Panc1 (cell line): ENCODE data around the gene RNF145. TPM values are rescaled to one million over a fixed set of nuclear protein-coding genes. Genes with fewer than 3 reads are reported as not detected.

Experiments used
- ATAC-seq: fragments of 200-7000 bp; cut with Tn5 transposase; 2 replicates; pipeline ENCODE4 v1.9.1; 2020; ENCODE audit warnings: mild to moderate bottlenecking, moderate library complexity
- BruUV-seq: library from RNA; stranded (reverse); fragments of 400-500 nt; replicated peaks from 2 replicates; lab custom pipeline; 2021; lab: Mats Ljungman, UMichigan
- CTCF ChIA-PET: fragments of 300-600 bp; sonication (Branson Sonifier 250); formaldehyde crosslinking; loops from one replicate; lab custom pipeline; 2022; ENCODE audit warnings: antibody characterized with exemption; lab: Charles Lee
- POLR2A ChIA-PET: fragments of 300-600 bp; sonication (Branson Sonifier 250); formaldehyde crosslinking; loops from one replicate; lab custom pipeline; 2022; ENCODE audit warnings: antibody characterized with exemption; lab: Charles Lee
- DNase-seq: peaks from one replicate; pipeline ENCODE4 v3.0.0-alpha.2; 2010; ENCODE audit warnings: low read depth, low spot score
- H3K27ac ChIP-seq: 2 replicates; pipeline ENCODE4 v1.5.1; 2011; ENCODE audit warnings: mild to moderate bottlenecking, low read length, inconsistent platforms
- H3K27me3 ChIP-seq: fragments of 200-500 bp; sonication (Bioruptor generic); 2 replicates; pipeline ENCODE4 v1.6.0; 2014; ENCODE audit warnings: low read length, inconsistent platforms; ENCODE audit not compliant: control insufficient read depth, insufficient read depth
- H3K36me3 ChIP-seq: fragments of 200-500 bp; sonication (Bioruptor generic); 2 replicates; pipeline ENCODE4 v1.5.1; 2014; ENCODE audit warnings: inconsistent platforms, mild to moderate bottlenecking, low read length, moderate library complexity; ENCODE audit not compliant: control insufficient read depth, insufficient read depth
- H3K4me1 ChIP-seq: 2 replicates; pipeline ENCODE4 v1.5.1; 2011; ENCODE audit warnings: inconsistent platforms, mild to moderate bottlenecking, low read length, moderate library complexity; ENCODE audit not compliant: control insufficient read depth, insufficient read depth
- H3K4me3 ChIP-seq, 2 experiments: 2 replicates each; pipeline ENCODE4 v1.5.1; 2011 to 2012; ENCODE audit warnings: low read depth in 2 of 2, low read length in 2 of 2, mild to moderate bottlenecking in 2 of 2, inconsistent platforms in 1 of 2, moderate library complexity in 1 of 2
- H3K9me3 ChIP-seq: fragments of 200-500 bp; sonication (Bioruptor generic); 2 replicates; pipeline ENCODE4 v1.5.1; 2014; ENCODE audit warnings: low read depth, mild to moderate bottlenecking, inconsistent platforms, low read length, moderate library complexity; ENCODE audit not compliant: control insufficient read depth, insufficient read depth
- POLR2AphosphoS5 ChIP-seq: IDR thresholded peaks from 2 replicates; pipeline ENCODE4 v1.6.1; 2012; ENCODE audit warnings: mild to moderate bottlenecking, low read depth, low read length, moderate library complexity
- SIN3A ChIP-seq: IDR thresholded peaks from 2 replicates; pipeline ENCODE4 v1.6.1; 2012; ENCODE audit warnings: low read depth, mild to moderate bottlenecking, low read length, moderate library complexity, borderline replicate concordance; ENCODE audit not compliant: insufficient read depth
- TCF7L2 ChIP-seq: IDR thresholded peaks from 2 replicates; pipeline ENCODE4 v1.6.1; 2011; ENCODE audit warnings: mild to moderate bottlenecking, low read depth, low read length, inconsistent platforms
- in situ Hi-C: cut with HindIII; loops from 2 replicates; pipeline ENCODE4 v1.10.0; 2016; ENCODE audit warnings: low sequenced_read_pairs, low pct_unique_long_range_greater_than_20kb
- intact Hi-C: fragments of 100-400 bp; cut with micrococcal nuclease; formaldehyde crosslinking; loops from one replicate; pipeline ENCODE4 v1.10.0; 2022; ENCODE audit not compliant: unreplicated experiment
- total RNA-seq: library from RNA; stranded (reverse); gene quantifications from one replicate; pipeline ENCODE4 v1.2.1, GENCODE V29; 2021; ENCODE audit not compliant: unreplicated experiment
- TF ChIP-seq, protein P1 (sequence below): fragments of 450-650 bp; IDR thresholded peaks from 2 replicates; pipeline ENCODE4 v1.5.1; 2017; ENCODE audit warnings: mild to moderate bottlenecking
- TF ChIP-seq, protein P2 (sequence below), 2 experiments: IDR thresholded peaks; 2 replicates each; pipeline ENCODE4 v1.6.1; 2011 to 2012; ENCODE audit warnings: low read depth in 2 of 2, control low read depth in 1 of 2, low read length in 1 of 2, mild to moderate bottlenecking in 1 of 2, moderate library complexity in 1 of 2; ENCODE audit not compliant: insufficient read depth in 1 of 2

The RNF145 gene
- total RNA-seq, 1 experiment from 2014 or later, result 81.8 TPM

DNA sequence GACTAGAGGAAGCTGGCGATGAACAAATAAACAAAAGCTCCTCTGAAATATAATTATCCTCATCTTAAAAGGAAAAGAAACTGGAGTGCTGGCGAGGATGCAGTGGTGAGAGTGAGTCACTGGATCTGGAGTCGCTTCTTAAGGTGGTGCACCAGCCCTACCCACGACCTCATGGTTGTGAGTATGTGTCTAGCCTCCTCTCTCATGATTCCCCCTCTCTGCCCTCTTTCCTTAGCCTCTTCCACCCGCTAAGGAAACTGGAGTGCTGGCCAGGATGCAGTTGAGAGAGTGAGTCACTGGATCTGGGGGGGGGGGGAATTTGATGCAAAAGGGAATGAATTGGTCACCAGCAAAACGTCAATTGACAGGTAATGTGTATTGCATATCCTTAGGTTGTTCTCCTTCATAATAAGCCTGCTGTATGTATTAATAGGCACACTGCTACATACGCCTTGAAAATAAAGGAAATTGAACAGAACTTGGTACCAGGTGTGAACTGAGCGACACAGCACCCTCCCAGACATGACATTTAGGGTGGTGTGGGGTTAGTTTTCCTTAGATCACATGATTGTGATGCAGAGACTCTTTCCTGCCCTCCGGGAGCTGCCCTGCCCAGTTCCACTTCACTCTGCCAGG, 73.3 kb downstream of the RNF145 start:
- TF ChIP-seq TCF7L2 (no peak), SIN3A (no peak), POLR2AphosphoS5 (no peak)
- TF ChIP-seq, protein P1, sequence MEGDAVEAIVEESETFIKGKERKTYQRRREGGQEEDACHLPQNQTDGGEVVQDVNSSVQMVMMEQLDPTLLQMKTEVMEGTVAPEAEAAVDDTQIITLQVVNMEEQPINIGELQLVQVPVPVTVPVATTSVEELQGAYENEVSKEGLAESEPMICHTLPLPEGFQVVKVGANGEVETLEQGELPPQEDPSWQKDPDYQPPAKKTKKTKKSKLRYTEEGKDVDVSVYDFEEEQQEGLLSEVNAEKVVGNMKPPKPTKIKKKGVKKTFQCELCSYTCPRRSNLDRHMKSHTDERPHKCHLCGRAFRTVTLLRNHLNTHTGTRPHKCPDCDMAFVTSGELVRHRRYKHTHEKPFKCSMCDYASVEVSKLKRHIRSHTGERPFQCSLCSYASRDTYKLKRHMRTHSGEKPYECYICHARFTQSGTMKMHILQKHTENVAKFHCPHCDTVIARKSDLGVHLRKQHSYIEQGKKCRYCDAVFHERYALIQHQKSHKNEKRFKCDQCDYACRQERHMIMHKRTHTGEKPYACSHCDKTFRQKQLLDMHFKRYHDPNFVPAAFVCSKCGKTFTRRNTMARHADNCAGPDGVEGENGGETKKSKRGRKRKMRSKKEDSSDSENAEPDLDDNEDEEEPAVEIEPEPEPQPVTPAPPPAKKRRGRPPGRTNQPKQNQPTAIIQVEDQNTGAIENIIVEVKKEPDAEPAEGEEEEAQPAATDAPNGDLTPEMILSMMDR, result no peak
- TF ChIP-seq, protein P2, sequence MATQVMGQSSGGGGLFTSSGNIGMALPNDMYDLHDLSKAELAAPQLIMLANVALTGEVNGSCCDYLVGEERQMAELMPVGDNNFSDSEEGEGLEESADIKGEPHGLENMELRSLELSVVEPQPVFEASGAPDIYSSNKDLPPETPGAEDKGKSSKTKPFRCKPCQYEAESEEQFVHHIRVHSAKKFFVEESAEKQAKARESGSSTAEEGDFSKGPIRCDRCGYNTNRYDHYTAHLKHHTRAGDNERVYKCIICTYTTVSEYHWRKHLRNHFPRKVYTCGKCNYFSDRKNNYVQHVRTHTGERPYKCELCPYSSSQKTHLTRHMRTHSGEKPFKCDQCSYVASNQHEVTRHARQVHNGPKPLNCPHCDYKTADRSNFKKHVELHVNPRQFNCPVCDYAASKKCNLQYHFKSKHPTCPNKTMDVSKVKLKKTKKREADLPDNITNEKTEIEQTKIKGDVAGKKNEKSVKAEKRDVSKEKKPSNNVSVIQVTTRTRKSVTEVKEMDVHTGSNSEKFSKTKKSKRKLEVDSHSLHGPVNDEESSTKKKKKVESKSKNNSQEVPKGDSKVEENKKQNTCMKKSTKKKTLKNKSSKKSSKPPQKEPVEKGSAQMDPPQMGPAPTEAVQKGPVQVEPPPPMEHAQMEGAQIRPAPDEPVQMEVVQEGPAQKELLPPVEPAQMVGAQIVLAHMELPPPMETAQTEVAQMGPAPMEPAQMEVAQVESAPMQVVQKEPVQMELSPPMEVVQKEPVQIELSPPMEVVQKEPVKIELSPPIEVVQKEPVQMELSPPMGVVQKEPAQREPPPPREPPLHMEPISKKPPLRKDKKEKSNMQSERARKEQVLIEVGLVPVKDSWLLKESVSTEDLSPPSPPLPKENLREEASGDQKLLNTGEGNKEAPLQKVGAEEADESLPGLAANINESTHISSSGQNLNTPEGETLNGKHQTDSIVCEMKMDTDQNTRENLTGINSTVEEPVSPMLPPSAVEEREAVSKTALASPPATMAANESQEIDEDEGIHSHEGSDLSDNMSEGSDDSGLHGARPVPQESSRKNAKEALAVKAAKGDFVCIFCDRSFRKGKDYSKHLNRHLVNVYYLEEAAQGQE (IDR thresholded peaks at IDR 0.05; ENCODE audit: insufficient read depth in 1 of 2, low read depth in 2 of 2, low read length in 1 of 2), result no peak
- Histone ChIP-seq H3K36me3 (no peaks in the 10 kb centered on the region), H3K4me3 (no peak overlapping the region), H3K4me1 (peaks cover 4% of the 10 kb centered on the region; the same call in 1 of the 2 replicates), H3K9me3 (no peaks in the 10 kb centered on the region), H3K27ac (no peak overlapping the region), H3K27me3 (peaks cover 2% of the 10 kb centered on the region)
- DNase-seq, result no peak
- in situ Hi-C loops, result no loop called here
- BruUV-seq, result no TSS peak
- ATAC-seq, result peak; percentile 67
- intact Hi-C loops, result no loop called here
- ChIA-PET POLR2A (interaction anchor here (0.7 kb wide), 2 partner anchors 29 to 68 kb away, joined by 5 to 6 read pairs; no protein-coding TSS in a partner anchor), CTCF (no interaction called here)

DNA sequence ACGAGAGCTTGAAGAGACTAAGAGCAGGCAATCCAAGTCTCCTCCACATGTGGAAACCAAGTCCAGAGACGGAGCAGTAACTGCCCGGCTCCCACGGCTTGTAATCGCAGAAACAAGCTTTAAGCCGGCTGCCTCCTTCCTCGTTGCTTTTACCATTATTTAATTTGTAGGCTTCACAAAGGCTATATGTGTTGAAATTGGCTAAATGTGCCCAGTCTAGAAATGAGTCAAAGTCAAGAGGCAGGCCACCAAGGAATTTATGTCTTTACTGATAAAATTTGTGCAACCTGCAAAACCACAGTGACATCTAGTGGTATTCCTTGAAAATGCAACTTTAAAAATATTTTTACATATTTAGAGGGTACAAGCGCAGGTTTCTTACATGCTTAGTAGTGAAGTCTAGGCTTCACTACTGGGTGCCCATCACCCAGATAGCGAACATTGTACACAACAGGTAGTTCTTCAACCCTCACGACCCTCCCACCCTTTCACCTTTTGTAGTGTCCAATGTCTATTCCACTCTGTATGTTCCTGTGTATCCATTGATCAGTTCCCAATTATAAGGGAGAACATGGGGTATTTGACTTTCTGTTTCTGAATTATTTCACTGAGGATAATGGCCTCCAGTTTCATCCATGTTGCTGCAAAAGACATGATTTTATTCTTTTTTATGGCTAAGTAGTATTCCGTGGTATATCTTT, 76.2 kb downstream of the RNF145 start:
- CTCF ChIA-PET, result interaction anchor here (1.0 to 1.6 kb wide), 2 partner anchors 26 to 438 kb away, joined by 4 to 5 read pairs; no protein-coding TSS in a partner anchor
- POLR2A ChIA-PET, result no interaction called here
- peaks cover 2% of the 10 kb centered on the region; the same call in 1 of the 2 replicates for H3K27me3 ChIP-seq
- in situ Hi-C loops (no loop called here), intact Hi-C loops (loop anchor here (1.0 kb wide), 1 partner anchor 438 kb away; no protein-coding TSS in a partner anchor)
- no peak overlapping the region for H3K27ac ChIP-seq
- no peaks in the 10 kb centered on the region for H3K9me3 ChIP-seq
- no TSS peak for BruUV-seq
- no peak for TF ChIP-seq POLR2AphosphoS5
- TF ChIP-seq TCF7L2, result no peak
- TF ChIP-seq, protein P1, result peak; percentile 83
- DNase-seq (peak; percentile 52), ATAC-seq (peak; percentile 65)
- H3K4me1 ChIP-seq, result peaks cover 4% of the 10 kb centered on the region; the same call in 1 of the 2 replicates
- H3K36me3 ChIP-seq, result no peaks in the 10 kb centered on the region
- peak overlapping the region in 1 of 2 experiments; percentile 31; a peak in 1 of 4 replicates for H3K4me3 ChIP-seq
